K562 (cell line): ENCODE data around the gene NET1. TPM values are rescaled to one million over a fixed set of nuclear protein-coding genes. Genes with fewer than 3 reads are reported as not detected.

Source experiments
- CBFA2T3 ChIP-seq: fragments of 450-650 bp; IDR thresholded peaks from 2 replicates; pipeline ENCODE4 v1.6.1; 2017
- HDAC1 ChIP-seq, 2 experiments: fragments of 450-650 bp; IDR thresholded peaks; 2 replicates each; pipeline ENCODE4 v1.6.1; 2016 to 2017; ENCODE audit warnings: inconsistent platforms in 1 of 2, mild to moderate bottlenecking in 1 of 2, moderate library complexity in 1 of 2
- SIN3A ChIP-seq, 2 experiments: fragments of 150-350 bp in 1 of 2; IDR thresholded peaks; 2 replicates each; pipeline ENCODE4 v1.6.1; 2011 to 2016; ENCODE audit warnings: borderline replicate concordance in 2 of 2, low read depth in 2 of 2, low read length in 2 of 2, mild to moderate bottlenecking in 2 of 2, moderate library complexity in 2 of 2; ENCODE audit not compliant: control insufficient read depth in 1 of 2
- TAF1 ChIP-seq: IDR thresholded peaks from 2 replicates; pipeline ENCODE4 v1.6.1; 2011; ENCODE audit warnings: mild to moderate bottlenecking, low read length, moderate library complexity; ENCODE audit not compliant: insufficient read depth, control insufficient read depth, severe bottlenecking; ENCODE audit errors: extremely low read depth
- TEAD4 ChIP-seq, 2 experiments: sonication (generic) in 1 of 2; formaldehyde crosslinking in 1 of 2; IDR thresholded peaks; 2 replicates each; pipeline versions ENCODE4 v1.6.1 to v1.8.0; 2012 to 2022; ENCODE audit warnings: borderline replicate concordance in 1 of 2, inconsistent platforms in 1 of 2, low read length in 1 of 2, mild to moderate bottlenecking in 1 of 2, missing genetic modification reagents in 1 of 2
- polyA plus RNA-seq, 8 experiments: library from polyadenylated mRNA; depleted of rRNA in 4 of 8; stranded (reverse) in 5 of 8; unstranded in 3 of 8; fragments of >200 nt; fragmentation: Nextera tagmentation in 2 of 8; fragmentation: Illumina TruSeq in 1 of 8; extraction: Ambion mirVana in 2 of 8; extraction: Trizol in 1 of 8; gene quantifications; 2 replicates each; pipeline versions ENCODE4 v1.2.1 to v1.2.3, GENCODE V29; 2011 to 2014; ENCODE audit warnings: inconsistent platforms in 1 of 8, missing spikeins in 1 of 8
- total RNA-seq, 7 experiments: library from RNA; depleted of rRNA in 6 of 7; stranded (reverse); fragments of >200 nt in 6 of 7; fragmentation: Illumina TruSeq in 2 of 7; extraction: Trizol in 2 of 7; gene quantifications; 2 replicates each; pipeline versions ENCODE4 v1.2.1 to v1.2.3, GENCODE V29; 2011 to 2021; ENCODE audit warnings: low replicate concordance in 1 of 7
- TF ChIP-seq, protein P1 (sequence below), 2 experiments: IDR thresholded peaks; 2 replicates each; pipeline ENCODE4 v1.6.1; 2012; ENCODE audit warnings: improper control_type of control experiment in 2 of 2, low read depth in 2 of 2, low read length in 2 of 2, borderline replicate concordance in 1 of 2
- TF ChIP-seq, protein P2 (sequence below), 2 experiments: IDR thresholded peaks in 1 of 2; conservative IDR thresholded peaks in 1 of 2; 2 replicates each; pipeline ENCODE4 v1.6.1; 2016; ENCODE audit warnings: low read depth in 2 of 2, mild to moderate bottlenecking in 1 of 2, missing compliant biosample characterization in 1 of 2, missing genetic modification characterization in 1 of 2, moderate library complexity in 1 of 2

NET1 gene
- total and polyA plus RNA-seq, 9 of the 15 experiments (the other 6 are each of a cell fraction or from before 2014, with no cell fraction given) = 47.4 to 258 (median 106) TPM

DNA sequence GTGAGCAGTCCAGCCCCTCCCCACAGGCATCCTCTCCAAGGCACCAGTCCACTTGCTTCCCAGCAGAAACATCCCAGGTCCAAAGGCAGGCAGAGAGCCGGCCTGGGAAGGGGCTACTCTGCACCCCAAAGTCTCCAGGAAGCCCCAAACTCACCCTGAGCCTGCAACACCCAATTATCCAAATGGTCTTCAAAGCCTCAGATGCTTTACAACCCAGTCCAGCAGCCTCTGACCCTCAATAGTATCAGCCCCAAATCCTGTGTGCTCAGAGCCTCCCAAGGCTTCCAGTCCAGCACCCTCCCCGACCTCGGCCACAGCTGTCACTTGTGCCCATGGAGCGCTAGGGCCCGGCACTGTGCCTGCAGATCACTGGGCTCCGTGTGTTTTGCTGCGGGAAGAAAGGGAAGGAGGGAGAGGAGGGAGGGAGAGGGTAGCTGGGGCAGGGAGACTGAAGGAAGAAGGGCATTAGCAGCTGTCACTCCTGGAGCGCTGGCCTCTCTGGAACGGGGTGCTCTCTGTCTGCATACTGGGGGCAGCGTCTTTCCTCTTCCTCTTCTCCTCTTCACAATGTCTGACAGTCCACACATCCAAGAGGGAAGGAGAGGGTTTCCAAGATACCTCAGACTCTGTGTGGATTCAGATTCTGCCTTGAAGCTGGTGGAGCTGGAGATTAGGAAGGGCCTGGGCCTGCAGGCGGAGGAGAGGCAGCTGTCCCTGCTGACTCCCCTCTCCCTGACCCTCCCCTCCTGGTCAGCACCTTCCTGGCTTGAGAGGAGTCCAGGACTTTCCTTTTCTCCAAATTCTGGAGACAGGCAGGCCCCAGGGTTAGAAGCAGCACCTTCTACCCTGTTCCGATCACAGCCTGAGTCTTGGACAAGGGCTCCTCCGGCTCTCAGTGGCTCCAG lies 73.8 kb downstream of the NET1 start (continued):
- TF ChIP-seq, protein P1, sequence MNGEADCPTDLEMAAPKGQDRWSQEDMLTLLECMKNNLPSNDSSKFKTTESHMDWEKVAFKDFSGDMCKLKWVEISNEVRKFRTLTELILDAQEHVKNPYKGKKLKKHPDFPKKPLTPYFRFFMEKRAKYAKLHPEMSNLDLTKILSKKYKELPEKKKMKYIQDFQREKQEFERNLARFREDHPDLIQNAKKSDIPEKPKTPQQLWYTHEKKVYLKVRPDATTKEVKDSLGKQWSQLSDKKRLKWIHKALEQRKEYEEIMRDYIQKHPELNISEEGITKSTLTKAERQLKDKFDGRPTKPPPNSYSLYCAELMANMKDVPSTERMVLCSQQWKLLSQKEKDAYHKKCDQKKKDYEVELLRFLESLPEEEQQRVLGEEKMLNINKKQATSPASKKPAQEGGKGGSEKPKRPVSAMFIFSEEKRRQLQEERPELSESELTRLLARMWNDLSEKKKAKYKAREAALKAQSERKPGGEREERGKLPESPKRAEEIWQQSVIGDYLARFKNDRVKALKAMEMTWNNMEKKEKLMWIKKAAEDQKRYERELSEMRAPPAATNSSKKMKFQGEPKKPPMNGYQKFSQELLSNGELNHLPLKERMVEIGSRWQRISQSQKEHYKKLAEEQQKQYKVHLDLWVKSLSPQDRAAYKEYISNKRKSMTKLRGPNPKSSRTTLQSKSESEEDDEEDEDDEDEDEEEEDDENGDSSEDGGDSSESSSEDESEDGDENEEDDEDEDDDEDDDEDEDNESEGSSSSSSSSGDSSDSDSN (IDR thresholded peaks at IDR 0.05; ENCODE audit: borderline replicate concordance in 1 of 2, low read depth in 2 of 2, low read length in 2 of 2) = 0 out of 4 replicates have a peak, but pooled peaks of 1 of the 2 experiments have one; percentile 42
- peak in 1 of 2 experiments; percentile 50; a peak in 1 of 4 replicates for TF ChIP-seq HDAC1 (IDR thresholded peaks at IDR 0.05)
- TF ChIP-seq TEAD4 (IDR thresholded peaks at IDR 0.05; ENCODE audit: low read length) = peak; percentile 6; the same call in 1 of the 2 replicates
- TF ChIP-seq TEAD4 (CRISPR knock-in tag; IDR thresholded peaks at IDR 0.05; ENCODE audit: borderline replicate concordance) = no peak
- TF ChIP-seq CBFA2T3 = peak; percentile 12; the same call in 1 of the 2 replicates
- TF ChIP-seq SIN3A (IDR thresholded peaks at IDR 0.05; ENCODE audit: borderline replicate concordance in 2 of 2, control insufficient read depth in 1 of 2, low read depth in 2 of 2, low read length in 2 of 2) = peak in 1 of 2 experiments; percentile 1; a peak in 2 of 4 replicates
- TF ChIP-seq, protein P2, sequence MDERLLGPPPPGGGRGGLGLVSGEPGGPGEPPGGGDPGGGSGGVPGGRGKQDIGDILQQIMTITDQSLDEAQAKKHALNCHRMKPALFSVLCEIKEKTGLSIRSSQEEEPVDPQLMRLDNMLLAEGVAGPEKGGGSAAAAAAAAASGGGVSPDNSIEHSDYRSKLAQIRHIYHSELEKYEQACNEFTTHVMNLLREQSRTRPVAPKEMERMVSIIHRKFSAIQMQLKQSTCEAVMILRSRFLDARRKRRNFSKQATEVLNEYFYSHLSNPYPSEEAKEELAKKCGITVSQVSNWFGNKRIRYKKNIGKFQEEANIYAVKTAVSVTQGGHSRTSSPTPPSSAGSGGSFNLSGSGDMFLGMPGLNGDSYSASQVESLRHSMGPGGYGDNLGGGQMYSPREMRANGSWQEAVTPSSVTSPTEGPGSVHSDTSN (CRISPR knock-in tag; IDR thresholded peaks at IDR 0.05; ENCODE audit: low read depth) = no peak
- TF ChIP-seq, protein P2 (tag; conservative IDR thresholded peaks at IDR 0.05; ENCODE audit: low read depth) = peak; percentile 60
- peak; percentile 13 for TF ChIP-seq TAF1
